ENCODE results near the gene ARV1.

DNA sequence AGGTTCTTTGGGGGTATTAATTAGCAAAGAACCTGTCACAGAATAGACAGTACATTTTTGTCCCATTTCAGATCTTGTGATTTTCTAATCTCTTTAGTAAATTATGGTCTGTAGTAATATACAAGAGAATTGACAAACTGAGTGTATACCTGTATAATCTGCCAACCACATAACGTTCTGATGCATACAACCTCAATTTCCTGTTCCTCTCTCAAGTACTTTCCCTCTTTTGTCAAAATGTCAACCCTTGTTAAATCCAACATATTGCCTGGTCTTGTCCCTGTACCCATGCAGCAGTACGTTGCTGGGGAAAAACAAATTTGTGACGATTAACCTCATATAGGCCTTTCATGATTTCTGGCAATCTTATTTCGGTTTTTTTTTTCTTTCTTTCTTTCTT lies 1.1 kb downstream of the ARV1 start:
- TF ChIP-seq EP300 (conservative IDR thresholded peaks at IDR 0.05; ENCODE audit: poor library complexity, severe bottlenecking) (no peak), RAD21 (conservative IDR thresholded peaks at IDR 0.05) (no peak), EZH2 (IDR thresholded peaks at IDR 0.05; ENCODE audit: borderline replicate concordance, insufficient read depth, low read length, poor library complexity, severe bottlenecking) (no peak), SMC3 (conservative IDR thresholded peaks at IDR 0.05; ENCODE audit: poor library complexity) (no peak), POLR2AphosphoS5 (IDR thresholded peaks at IDR 0.05) (no peak), MXI1 (conservative IDR thresholded peaks at IDR 0.05; ENCODE audit: poor library complexity, severe bottlenecking) (no peak), TAF1 (IDR thresholded peaks at IDR 0.05; ENCODE audit: low read depth) (no peak)
- TF ChIP-seq, protein P1, sequence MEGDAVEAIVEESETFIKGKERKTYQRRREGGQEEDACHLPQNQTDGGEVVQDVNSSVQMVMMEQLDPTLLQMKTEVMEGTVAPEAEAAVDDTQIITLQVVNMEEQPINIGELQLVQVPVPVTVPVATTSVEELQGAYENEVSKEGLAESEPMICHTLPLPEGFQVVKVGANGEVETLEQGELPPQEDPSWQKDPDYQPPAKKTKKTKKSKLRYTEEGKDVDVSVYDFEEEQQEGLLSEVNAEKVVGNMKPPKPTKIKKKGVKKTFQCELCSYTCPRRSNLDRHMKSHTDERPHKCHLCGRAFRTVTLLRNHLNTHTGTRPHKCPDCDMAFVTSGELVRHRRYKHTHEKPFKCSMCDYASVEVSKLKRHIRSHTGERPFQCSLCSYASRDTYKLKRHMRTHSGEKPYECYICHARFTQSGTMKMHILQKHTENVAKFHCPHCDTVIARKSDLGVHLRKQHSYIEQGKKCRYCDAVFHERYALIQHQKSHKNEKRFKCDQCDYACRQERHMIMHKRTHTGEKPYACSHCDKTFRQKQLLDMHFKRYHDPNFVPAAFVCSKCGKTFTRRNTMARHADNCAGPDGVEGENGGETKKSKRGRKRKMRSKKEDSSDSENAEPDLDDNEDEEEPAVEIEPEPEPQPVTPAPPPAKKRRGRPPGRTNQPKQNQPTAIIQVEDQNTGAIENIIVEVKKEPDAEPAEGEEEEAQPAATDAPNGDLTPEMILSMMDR (IDR thresholded peaks at IDR 0.05; ENCODE audit: poor library complexity, severe bottlenecking), result no peak
- TF ChIP-seq, protein P2, sequence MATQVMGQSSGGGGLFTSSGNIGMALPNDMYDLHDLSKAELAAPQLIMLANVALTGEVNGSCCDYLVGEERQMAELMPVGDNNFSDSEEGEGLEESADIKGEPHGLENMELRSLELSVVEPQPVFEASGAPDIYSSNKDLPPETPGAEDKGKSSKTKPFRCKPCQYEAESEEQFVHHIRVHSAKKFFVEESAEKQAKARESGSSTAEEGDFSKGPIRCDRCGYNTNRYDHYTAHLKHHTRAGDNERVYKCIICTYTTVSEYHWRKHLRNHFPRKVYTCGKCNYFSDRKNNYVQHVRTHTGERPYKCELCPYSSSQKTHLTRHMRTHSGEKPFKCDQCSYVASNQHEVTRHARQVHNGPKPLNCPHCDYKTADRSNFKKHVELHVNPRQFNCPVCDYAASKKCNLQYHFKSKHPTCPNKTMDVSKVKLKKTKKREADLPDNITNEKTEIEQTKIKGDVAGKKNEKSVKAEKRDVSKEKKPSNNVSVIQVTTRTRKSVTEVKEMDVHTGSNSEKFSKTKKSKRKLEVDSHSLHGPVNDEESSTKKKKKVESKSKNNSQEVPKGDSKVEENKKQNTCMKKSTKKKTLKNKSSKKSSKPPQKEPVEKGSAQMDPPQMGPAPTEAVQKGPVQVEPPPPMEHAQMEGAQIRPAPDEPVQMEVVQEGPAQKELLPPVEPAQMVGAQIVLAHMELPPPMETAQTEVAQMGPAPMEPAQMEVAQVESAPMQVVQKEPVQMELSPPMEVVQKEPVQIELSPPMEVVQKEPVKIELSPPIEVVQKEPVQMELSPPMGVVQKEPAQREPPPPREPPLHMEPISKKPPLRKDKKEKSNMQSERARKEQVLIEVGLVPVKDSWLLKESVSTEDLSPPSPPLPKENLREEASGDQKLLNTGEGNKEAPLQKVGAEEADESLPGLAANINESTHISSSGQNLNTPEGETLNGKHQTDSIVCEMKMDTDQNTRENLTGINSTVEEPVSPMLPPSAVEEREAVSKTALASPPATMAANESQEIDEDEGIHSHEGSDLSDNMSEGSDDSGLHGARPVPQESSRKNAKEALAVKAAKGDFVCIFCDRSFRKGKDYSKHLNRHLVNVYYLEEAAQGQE (IDR thresholded peaks at IDR 0.05; ENCODE audit: borderline replicate concordance), result no peak
